HL-60/S4 treated with retinoic acid at 250 ng/mL for 4 days and 3 days (cell line): Measurements from ENCODE around the gene AQP12B.

Experiments used
- in situ Hi-C: fragments of 300-500 bp; cut with MboI; formaldehyde crosslinking; loops from 2 replicates; pipeline ENCODE4 v1.7.0; 2022; ENCODE audit warnings: low sequenced_read_pairs

Gene AQP12B

GRCh38 chr2:240637116-240637900 lies 45.4 kb downstream of the AQP12B start:
- in situ Hi-C loops, result no loop called here

GRCh38 chr2:240636563-240637115 lies 46.0 kb downstream of the AQP12B start:
- in situ Hi-C loops, result no loop called here

GRCh38 chr2:240635998-240636547 lies 46.6 kb downstream of the AQP12B start:
- in situ Hi-C loops, result no loop called here

GRCh38 chr2:240635121-240635997 lies 47.3 kb downstream of the AQP12B start:
- in situ Hi-C loops, result no loop called here

- in situ Hi-C loops, result no loop called here
Measured at GRCh38 chr2:240632306-240632721, 50.4 kb downstream of the AQP12B start.

- in situ Hi-C loops, result no loop called here
Measured at GRCh38 chr2:240631548-240632305, 51.0 kb downstream of the AQP12B start.

GRCh38 chr2:240630771-240631547 lies 51.7 kb downstream of the AQP12B start:
- in situ Hi-C loops, result no loop called here

DNA sequence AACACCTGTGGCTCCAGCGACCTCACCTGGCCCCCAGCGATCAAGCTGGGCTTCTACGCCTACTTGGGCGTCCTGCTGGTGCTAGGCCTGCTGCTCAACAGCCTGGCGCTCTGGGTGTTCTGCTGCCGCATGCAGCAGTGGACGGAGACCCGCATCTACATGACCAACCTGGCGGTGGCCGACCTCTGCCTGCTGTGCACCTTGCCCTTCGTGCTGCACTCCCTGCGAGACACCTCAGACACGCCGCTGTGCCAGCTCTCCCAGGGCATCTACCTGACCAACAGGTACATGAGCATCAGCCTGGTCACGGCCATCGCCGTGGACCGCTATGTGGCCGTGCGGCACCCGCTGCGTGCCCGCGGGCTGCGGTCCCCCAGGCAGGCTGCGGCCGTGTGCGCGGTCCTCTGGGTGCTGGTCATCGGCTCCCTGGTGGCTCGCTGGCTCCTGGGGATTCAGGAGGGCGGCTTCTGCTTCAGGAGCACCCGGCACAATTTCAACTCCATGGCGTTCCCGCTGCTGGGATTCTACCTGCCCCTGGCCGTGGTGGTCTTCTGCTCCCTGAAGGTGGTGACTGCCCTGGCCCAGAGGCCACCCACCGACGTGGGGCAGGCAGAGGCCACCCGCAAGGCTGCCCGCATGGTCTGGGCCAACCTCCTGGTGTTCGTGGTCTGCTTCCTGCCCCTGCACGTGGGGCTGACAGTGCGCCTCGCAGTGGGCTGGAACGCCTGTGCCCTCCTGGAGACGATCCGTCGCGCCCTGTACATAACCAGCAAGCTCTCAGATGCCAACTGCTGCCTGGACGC lies 52.5 kb downstream of the AQP12B start:
- in situ Hi-C loops, result no loop called here

DNA sequence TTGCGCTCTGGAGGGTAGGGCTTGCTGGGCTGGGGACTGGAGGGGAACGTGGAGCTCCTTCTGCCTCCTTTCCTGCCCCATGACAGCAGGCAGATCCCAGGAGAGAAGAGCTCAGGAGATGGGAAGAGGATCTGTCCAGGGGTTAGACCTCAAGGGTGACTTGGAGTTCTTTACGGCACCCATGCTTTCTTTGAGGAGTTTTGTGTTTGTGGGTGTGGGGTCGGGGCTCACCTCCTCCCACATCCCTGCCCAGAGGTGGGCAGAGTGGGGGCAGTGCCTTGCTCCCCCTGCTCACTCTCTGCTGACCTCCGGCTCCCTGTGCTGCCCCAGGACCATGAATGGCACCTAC lies 53.1 kb downstream of the AQP12B start:
- in situ Hi-C loops, result no loop called here

DNA sequence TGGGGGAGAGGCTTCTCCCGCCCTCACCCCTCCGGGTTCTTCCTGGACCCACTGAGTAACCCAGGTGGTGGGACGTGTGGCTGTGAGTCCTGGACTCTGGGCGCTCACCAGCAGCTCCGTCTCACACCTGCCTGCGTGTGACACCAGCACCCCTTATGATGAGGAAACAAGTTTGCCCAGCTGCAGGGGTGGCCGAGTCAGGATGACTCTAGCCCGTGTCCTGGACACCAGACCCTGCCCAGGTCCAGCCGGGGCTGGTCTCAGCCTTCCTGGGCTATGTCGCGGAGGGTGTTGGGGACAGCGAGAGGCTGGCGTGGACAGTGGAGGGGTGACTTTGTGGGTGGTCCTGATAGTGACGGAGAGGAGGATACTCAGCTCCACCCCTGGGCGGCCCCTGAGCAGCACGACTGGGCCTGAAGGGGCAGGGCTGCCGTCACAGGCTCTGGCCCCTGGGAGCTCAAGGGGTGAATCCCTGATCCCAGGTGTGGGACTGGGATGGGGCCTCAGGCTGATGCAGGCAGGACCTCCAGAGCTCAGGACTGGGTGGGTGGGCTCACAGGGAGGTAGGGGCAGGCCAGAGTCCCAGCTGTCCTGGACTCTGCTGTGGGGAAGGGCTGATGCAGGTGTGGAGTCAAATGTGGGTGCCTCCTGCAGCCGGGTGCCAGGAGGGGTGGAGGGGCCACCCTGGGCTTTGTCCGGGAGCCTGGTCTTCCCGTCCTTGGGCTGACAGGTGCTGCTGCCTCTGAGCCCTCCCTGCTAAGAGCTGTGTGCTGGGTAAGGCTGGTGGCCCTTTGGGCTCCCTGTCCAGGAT lies 53.7 kb downstream of the AQP12B start:
- in situ Hi-C loops, result no loop called here

GRCh38 chr2:240628507-240628807 lies 54.2 kb downstream of the AQP12B start:
- in situ Hi-C loops, result no loop called here

DNA sequence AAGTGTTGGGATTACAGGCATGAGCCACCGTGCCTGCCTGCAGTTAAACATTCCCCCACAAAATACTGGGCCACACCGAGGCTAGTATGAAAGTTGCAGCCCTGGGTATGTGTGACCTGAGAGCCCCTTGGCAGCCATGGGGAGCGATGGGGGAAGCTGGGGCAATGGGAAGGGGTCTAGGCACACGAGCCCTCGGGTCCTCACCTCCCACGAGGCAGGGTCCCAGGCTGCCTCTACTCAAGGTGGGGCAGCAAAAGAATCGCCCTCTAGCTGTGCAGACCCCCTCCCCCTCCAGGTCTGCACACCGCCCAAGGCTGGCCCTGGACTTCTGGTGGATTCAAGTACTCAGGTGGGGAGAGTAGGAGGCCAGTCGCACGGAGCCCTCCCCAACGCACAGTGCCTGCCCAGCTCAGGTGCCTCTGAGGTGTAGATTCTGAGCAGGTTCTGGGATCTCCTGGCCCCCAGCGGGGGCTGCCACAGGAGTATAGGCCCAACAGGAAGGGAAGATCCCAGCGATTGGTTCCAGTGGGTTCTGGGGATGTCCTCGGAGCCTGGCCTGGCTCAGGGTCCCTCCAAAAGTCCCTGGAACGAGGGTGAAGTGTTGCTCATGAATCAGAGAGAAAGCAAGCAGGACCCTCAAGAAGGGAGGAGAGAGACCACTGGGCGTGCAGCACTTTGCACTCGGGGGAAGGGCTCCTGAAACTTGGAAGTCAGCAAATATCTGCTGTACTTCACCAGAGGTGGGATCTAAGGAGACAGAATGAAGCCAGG lies 54.8 kb downstream of the AQP12B start:
- in situ Hi-C loops, result no loop called here

- in situ Hi-C loops, result no loop called here
Measured at GRCh38 chr2:240626531-240627300, 56.0 kb downstream of the AQP12B start.
